Motor neuron (in vitro differentiated cells): ENCODE results near the gene TSPY10. TPM values are rescaled to one million over a fixed set of nuclear protein-coding genes. Genes with fewer than 3 reads are reported as not detected.
"Not testable (repeated sequence)": the region's sequence is repeated elsewhere in the genome, so short reads cannot be mapped to it uniquely, and the experiment has no call there.

ENCODE experiments used
- ATAC-seq, 8 experiments: fragments of 200-7000 bp; cut with Tn5 transposase; replicated peaks in 6 of 8; 2 replicates each; pipeline ENCODE4 v1.8.0; 2021; ENCODE audit warnings: mild to moderate bottlenecking in 8 of 8, moderate library complexity in 8 of 8
- H3K27ac ChIP-seq, 2 donors: fragments of 250-450 bp; sonication (Bioruptor Pico); 2 replicates each; pipeline ENCODE4 v1.9.0; 2021; ENCODE audit warnings: antibody characterized with exemption in 2 of 2, mild to moderate bottlenecking in 2 of 2, moderate library complexity in 1 of 2
- H3K4me1 ChIP-seq, 2 donors: fragments of 250-450 bp; sonication (Bioruptor Pico); replicated peaks in 1 of 2; 2 replicates each; pipeline ENCODE4 v1.6.1; 2021; ENCODE audit warnings: antibody characterized with exemption in 2 of 2, mild to moderate bottlenecking in 2 of 2, moderate library complexity in 1 of 2
- H3K4me3 ChIP-seq, 5 donors: fragments of 250-450 bp; sonication (Bioruptor Pico); 2 replicates each; pipeline ENCODE4 v1.9.0; 2021; ENCODE audit warnings: antibody characterized with exemption in 5 of 5, mild to moderate bottlenecking in 5 of 5, moderate library complexity in 4 of 5
- WGBS, 10 experiments: fragments of 450-650 bp; shearing (Covaris generic); methylation state at CpG; one replicate each; pipeline ENCODE4 v1.0.0; 2022; 5-methylcytosine and 5-hydroxymethylcytosine counted together
- in situ Hi-C, 9 experiments: fragments of 400-800 bp; cut with MboI; loops; one replicate each; pipeline ENCODE4 v1.15.0; 2021; ENCODE audit warnings: low sequenced_read_pairs in 9 of 9, low pct_unique_long_range_greater_than_20kb in 2 of 9; ENCODE audit not compliant: unreplicated experiment in 9 of 9
- total RNA-seq, 8 experiments: library from RNA; unstranded; fragments of 300-600 nt; gene quantifications; 2 replicates each; pipeline versions ENCODE4 v1.2.3 to v1.2.4, GENCODE V29; 2022

TSPY10 gene, protein sequence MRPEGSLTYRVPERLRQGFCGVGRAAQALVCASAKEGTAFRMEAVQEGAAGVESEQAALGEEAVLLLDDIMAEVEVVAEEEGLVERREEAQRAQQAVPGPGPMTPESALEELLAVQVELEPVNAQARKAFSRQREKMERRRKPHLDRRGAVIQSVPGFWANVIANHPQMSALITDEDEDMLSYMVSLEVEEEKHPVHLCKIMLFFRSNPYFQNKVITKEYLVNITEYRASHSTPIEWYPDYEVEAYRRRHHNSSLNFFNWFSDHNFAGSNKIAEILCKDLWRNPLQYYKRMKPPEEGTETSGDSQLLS
- under 1 TPM in 2 of 8 experiments, not detected in 6; 0.42 to 0.81 TPM for total RNA-seq

DNA sequence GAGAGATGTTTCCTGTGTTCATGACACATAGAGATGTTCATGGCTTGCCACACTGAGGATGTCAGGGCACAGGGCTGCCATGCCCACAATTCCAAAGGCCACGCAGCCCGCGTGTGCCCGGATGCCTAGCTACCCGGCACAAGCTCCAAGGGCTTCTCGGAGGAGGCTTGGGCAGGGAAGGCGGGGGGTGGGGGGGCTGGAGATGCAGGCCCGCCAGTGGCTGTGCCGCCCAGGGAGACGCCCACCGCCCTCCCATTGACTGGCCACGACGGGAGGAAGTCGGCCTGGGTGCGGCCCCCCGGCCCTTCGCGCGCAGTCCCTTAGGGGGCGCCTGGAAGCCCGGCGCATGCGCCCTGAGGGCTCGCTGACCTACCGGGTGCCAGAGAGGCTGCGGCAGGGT is at the start of gene TSPY10:
Gene TSPY10, plus strand, starts transcription at position 301 of the 400 bp plus-strand sequence. Its CDS starts 46 bp downstream, at position 347.
- ATAC-seq, in situ Hi-C loops, H3K4me3 ChIP-seq, H3K27ac ChIP-seq, H3K4me1 ChIP-seq: not testable (repeated sequence)
- no CpG with 5 or more reads among the region's 26 CpGs for WGBS, 10 experiments

DNA sequence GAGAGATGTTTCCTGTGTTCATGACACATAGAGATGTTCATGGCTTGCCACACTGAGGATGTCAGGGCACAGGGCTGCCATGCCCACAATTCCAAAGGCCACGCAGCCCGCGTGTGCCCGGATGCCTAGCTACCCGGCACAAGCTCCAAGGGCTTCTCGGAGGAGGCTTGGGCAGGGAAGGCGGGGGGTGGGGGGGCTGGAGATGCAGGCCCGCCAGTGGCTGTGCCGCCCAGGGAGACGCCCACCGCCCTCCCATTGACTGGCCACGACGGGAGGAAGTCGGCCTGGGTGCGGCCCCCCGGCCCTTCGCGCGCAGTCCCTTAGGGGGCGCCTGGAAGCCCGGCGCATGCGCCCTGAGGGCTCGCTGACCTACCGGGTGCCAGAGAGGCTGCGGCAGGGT is 40.7 kb upstream of the TSPY10 start, which contains the start of gene TSPY9:
Gene TSPY9, plus strand, starts transcription at position 301 of the 400 bp plus-strand sequence. Its CDS starts 46 bp downstream, at position 347.
- in situ Hi-C loops, H3K27ac ChIP-seq, ATAC-seq, H3K4me1 ChIP-seq, H3K4me3 ChIP-seq: not testable (repeated sequence)
- WGBS, 10 experiments: no CpG with 5 or more reads among the region's 26 CpGs

DNA sequence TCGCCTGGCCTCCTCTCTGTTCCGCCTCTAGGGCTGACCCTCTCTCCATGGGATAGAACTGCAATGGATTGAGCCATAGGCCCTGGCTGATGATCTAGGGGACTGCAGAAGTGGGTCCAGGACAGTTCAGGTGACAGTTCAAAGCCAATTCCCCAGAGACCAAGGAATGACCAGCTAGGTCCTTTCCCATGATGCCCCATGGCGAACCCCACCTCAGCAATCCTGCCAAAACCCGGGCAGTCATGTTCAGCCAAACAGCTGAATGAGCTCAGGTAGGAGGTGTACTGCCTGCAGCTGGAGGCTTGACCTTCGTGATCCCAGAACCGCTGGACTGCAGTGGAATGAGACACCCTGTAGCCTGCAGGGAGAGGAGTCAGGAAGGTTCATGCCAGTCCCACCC is 23.3 kb upstream of the TSPY10 start:
- H3K4me1 ChIP-seq, H3K4me3 ChIP-seq, H3K27ac ChIP-seq, in situ Hi-C loops, ATAC-seq: not testable (repeated sequence)
- no CpG with 5 or more reads among the region's 6 CpGs for WGBS, 10 experiments

DNA sequence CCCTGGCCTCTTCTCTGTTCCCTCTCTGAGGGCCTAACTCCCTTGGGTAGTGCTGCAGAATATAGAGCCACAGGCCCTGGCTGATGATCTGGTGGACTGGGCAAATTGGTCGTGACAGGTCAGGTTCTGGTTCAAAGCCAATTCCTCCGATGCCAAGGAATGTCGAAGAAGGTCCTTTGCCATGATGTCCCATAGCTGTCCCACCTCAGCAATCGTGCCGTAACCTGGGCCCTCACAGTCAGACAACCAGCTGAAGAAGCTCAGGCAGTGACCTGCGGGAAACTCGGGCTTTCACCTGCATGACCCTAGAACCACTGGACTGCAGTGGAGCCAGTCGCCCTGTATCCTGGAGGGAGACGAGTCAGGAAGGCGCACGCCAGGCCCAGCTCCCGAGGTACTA is 11.4 kb upstream of the TSPY10 start:
- no CpG with 5 or more reads among the region's 12 CpGs for WGBS, 10 experiments
- in situ Hi-C loops, H3K4me1 ChIP-seq: not testable (repeated sequence)

More for the DNA sequence above, 11.4 kb upstream of the TSPY10 start:
- H3K27ac ChIP-seq, H3K4me3 ChIP-seq, ATAC-seq: not testable (repeated sequence)

Other genes starting within 250 kb of the TSPY10 start
- gene TSPY4, start 190.4 kb upstream of the TSPY10 start, total RNA-seq: 1 to 10 TPM in 1 of 8 experiments, under 1 TPM in 1, not detected in 6; 0.15 to 1.1 TPM
- not detected for gene TSPY8, start 170.1 kb upstream of the TSPY10 start, total RNA-seq
- 1 to 10 TPM in 1 of 8 experiments, under 1 TPM in 2, not detected in 5; 0.50 to 2.6 (median 0.58) TPM for gene TSPY3, start 129.5 kb upstream of the TSPY10 start, total RNA-seq
- gene TSPY1, start 60.9 kb upstream of the TSPY10 start, total RNA-seq: under 1 TPM in 1 of 8 experiments, not detected in 7; 0.28 TPM
- 1 to 10 TPM in 1 of 8 experiments, under 1 TPM in 1, not detected in 6; 0.71 to 2.0 TPM for gene TSPY9, start 40.6 kb upstream of the TSPY10 start, total RNA-seq